OCI-LY1 (cell line): ENCODE data around the gene ERCC6.

Source experiments
- H2AFZ ChIP-seq: fragments of 200-600 bp; sonication (generic), shearing (Covaris generic); 2 replicates; pipeline ENCODE4 v1.6.0; 2014; ENCODE audit warnings: antibody characterized with exemption, mild to moderate bottlenecking, low read length
- H3F3A ChIP-seq: fragments of 200-600 bp; sonication (generic), shearing (Covaris generic); 2 replicates; pipeline ENCODE4 v1.6.0; 2014; ENCODE audit warnings: mild to moderate bottlenecking, antibody characterized with exemption, low read length, moderate library complexity; ENCODE audit not compliant: insufficient read depth
- H3K27ac ChIP-seq: fragments of 200-600 bp; sonication (generic); 2 replicates; pipeline ENCODE4 v1.5.1; 2014; ENCODE audit warnings: low read length, mixed run types, mild to moderate bottlenecking, low read depth; ENCODE audit not compliant: poor library complexity, severe bottlenecking
- H3K27me3 ChIP-seq: fragments of 200-600 bp; sonication (generic); 2 replicates; pipeline ENCODE4 v1.6.0; 2014; ENCODE audit warnings: antibody characterized with exemption, mild to moderate bottlenecking, low read length, moderate library complexity; ENCODE audit not compliant: insufficient read depth
- H3K36me3 ChIP-seq: fragments of 200-600 bp; sonication (generic); 2 replicates; pipeline ENCODE4 v1.6.1; 2014; ENCODE audit warnings: mild to moderate bottlenecking, antibody characterized with exemption, low read length, moderate library complexity, mixed read lengths; ENCODE audit not compliant: insufficient read depth
- H3K4me1 ChIP-seq: fragments of 200-600 bp; sonication (generic); 2 replicates; pipeline ENCODE4 v1.5.1; 2014; ENCODE audit warnings: mild to moderate bottlenecking, low read length, moderate library complexity; ENCODE audit not compliant: insufficient read depth, severe bottlenecking
- H3K4me2 ChIP-seq: fragments of 200-600 bp; sonication (generic), shearing (Covaris generic); 2 replicates; pipeline ENCODE4 v1.6.1; 2014; ENCODE audit warnings: low read length
- H3K4me3 ChIP-seq: fragments of 200-600 bp; sonication (generic); 2 replicates; pipeline ENCODE4 v1.5.1; 2014; ENCODE audit warnings: low read length, low read depth, mild to moderate bottlenecking, mixed read lengths; ENCODE audit not compliant: poor library complexity, severe bottlenecking
- H3K79me2 ChIP-seq: fragments of 200-600 bp; shearing (Covaris generic); 2 replicates; pipeline ENCODE4 v1.6.1; 2016; ENCODE audit warnings: mixed run types, low read length, mixed read lengths; ENCODE audit not compliant: insufficient read depth
- H3K9ac ChIP-seq: fragments of 200-600 bp; sonication (generic), shearing (Covaris generic); 2 replicates; pipeline ENCODE4 v1.6.1; 2014; ENCODE audit warnings: mild to moderate bottlenecking, low read length, mixed read lengths
- H3K9me2 ChIP-seq: fragments of 200-600 bp; sonication (generic), shearing (Covaris generic); 2 replicates; pipeline ENCODE4 v1.6.1; 2014; ENCODE audit warnings: low read depth, mild to moderate bottlenecking, low read length, mixed read lengths
- H3K9me3 ChIP-seq: fragments of 200-600 bp; shearing (Covaris generic); 2 replicates; pipeline ENCODE4 v1.6.1; 2014; ENCODE audit warnings: low read length, mixed read lengths
- H4K20me1 ChIP-seq: fragments of 200-600 bp; sonication (generic), shearing (Covaris generic); 2 replicates; pipeline ENCODE4 v1.6.0; 2016; ENCODE audit warnings: mild to moderate bottlenecking, low read length; ENCODE audit not compliant: insufficient read depth
- EZH2 ChIP-seq: fragments of 200-600 bp; sonication (generic), shearing (Covaris generic); IDR thresholded peaks from 2 replicates; pipeline ENCODE4 v1.8.0; 2017; ENCODE audit warnings: borderline replicate concordance, mixed run types, mild to moderate bottlenecking, antibody characterized with exemption, low read length, moderate library complexity, mixed read lengths
- TF ChIP-seq, protein P1 (sequence below): fragments of 200-600 bp; sonication (generic), shearing (Covaris generic); IDR thresholded peaks from 2 replicates; pipeline ENCODE4 v1.5.1; 2017; ENCODE audit warnings: mild to moderate bottlenecking, antibody characterized with exemption, low read length, moderate library complexity, mixed read lengths

The ERCC6 gene

GRCh38 chr10:49559476-49559875 is 20.6 kb upstream of the ERCC6 start:
- no peaks in the 10 kb centered on the region for H3F3A ChIP-seq
- H3K4me2 ChIP-seq = no peak overlapping the region
- no peak overlapping the region for H2AFZ ChIP-seq

GRCh38 chr10:49558190-49558589 is 19.3 kb upstream of the ERCC6 start:
- Histone ChIP-seq H4K20me1 (no peaks in the 10 kb centered on the region), H3K9ac (no peak overlapping the region), H3K4me3 (no peak overlapping the region), H3K4me2 (no peak overlapping the region), H3K9me3 (no peaks in the 10 kb centered on the region), H2AFZ (no peak overlapping the region), H3F3A (no peaks in the 10 kb centered on the region), H3K27me3 (no peaks in the 10 kb centered on the region), H3K9me2 (no peaks in the 10 kb centered on the region), H3K36me3 (no peaks in the 10 kb centered on the region), H3K4me1 (no peaks in the 10 kb centered on the region), H3K79me2 (no peaks in the 10 kb centered on the region), H3K27ac (no peak overlapping the region)
- no peak for TF ChIP-seq EZH2
- TF ChIP-seq, protein P1, sequence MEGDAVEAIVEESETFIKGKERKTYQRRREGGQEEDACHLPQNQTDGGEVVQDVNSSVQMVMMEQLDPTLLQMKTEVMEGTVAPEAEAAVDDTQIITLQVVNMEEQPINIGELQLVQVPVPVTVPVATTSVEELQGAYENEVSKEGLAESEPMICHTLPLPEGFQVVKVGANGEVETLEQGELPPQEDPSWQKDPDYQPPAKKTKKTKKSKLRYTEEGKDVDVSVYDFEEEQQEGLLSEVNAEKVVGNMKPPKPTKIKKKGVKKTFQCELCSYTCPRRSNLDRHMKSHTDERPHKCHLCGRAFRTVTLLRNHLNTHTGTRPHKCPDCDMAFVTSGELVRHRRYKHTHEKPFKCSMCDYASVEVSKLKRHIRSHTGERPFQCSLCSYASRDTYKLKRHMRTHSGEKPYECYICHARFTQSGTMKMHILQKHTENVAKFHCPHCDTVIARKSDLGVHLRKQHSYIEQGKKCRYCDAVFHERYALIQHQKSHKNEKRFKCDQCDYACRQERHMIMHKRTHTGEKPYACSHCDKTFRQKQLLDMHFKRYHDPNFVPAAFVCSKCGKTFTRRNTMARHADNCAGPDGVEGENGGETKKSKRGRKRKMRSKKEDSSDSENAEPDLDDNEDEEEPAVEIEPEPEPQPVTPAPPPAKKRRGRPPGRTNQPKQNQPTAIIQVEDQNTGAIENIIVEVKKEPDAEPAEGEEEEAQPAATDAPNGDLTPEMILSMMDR = no peak

More at GRCh38 chr10:49559476-49559875, 20.6 kb upstream of the ERCC6 start:
- Histone ChIP-seq H3K36me3 (no peaks in the 10 kb centered on the region), H3K9ac (no peak overlapping the region), H3K27ac (no peak overlapping the region), H3K4me3 (no peak overlapping the region), H4K20me1 (no peaks in the 10 kb centered on the region), H3K27me3 (no peaks in the 10 kb centered on the region), H3K4me1 (no peaks in the 10 kb centered on the region), H3K9me3 (no peaks in the 10 kb centered on the region), H3K79me2 (no peaks in the 10 kb centered on the region), H3K9me2 (no peaks in the 10 kb centered on the region)
- TF ChIP-seq, protein P1 = no peak
- no peak for TF ChIP-seq EZH2

GRCh38 chr10:49557681-49558080 is 18.8 kb upstream of the ERCC6 start:
- Histone ChIP-seq H3K4me3 (no peak overlapping the region), H3K79me2 (no peaks in the 10 kb centered on the region), H3K4me2 (no peak overlapping the region), H3K27ac (no peak overlapping the region), H3K9ac (no peak overlapping the region), H3F3A (no peaks in the 10 kb centered on the region), H3K36me3 (no peaks in the 10 kb centered on the region), H2AFZ (no peak overlapping the region), H3K9me3 (no peaks in the 10 kb centered on the region), H4K20me1 (no peaks in the 10 kb centered on the region), H3K27me3 (no peaks in the 10 kb centered on the region), H3K9me2 (no peaks in the 10 kb centered on the region), H3K4me1 (no peaks in the 10 kb centered on the region)
- TF ChIP-seq, protein P1 = no peak
- TF ChIP-seq EZH2 = no peak
